ENCODE data around the gene MLLT3. TPM values are rescaled to one million over a fixed set of nuclear protein-coding genes. Genes with fewer than 3 reads are reported as not detected.
"Not testable (repeated sequence)": the region's sequence is repeated elsewhere in the genome, so short reads cannot be mapped to it uniquely, and the experiment has no call there.

MLLT3 gene
- total RNA-seq, 4 donors from 2014 or later: 10.2 to 15.3 (median 14.5) TPM

DNA sequence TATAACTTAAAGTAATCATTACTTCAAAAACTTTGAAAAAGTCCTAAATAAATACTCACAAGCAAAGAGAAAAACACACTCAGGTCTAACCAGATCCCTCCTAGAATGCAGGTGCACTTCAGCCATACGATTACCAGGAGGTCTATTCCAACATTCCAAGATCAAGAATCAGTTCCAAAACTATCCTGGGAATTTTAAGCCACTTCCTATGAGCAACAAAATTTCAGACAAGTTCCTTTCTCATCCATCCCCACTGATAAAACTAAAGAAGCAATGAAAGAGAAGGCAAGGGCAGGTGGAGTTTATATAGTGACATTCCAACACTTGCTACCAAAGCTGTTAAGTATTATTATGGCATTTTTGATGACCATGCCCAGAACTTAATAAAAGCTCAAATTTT, 29.6 kb downstream of the MLLT3 start:
- H3K4me1 ChIP-seq: peaks cover 0 to 7% (median 0%) of the 10 kb centered on the region in 4 donors
- no peaks in the 10 kb centered on the region for H3K9me3 ChIP-seq
- no peak overlapping the region for H3K27ac ChIP-seq
- no peak overlapping the region for H3K4me3 ChIP-seq
- H3K27me3 ChIP-seq: no peaks in the 10 kb centered on the region
- no peak for TF ChIP-seq EP300 (IDR thresholded peaks at IDR 0.05)
- no peak for TF ChIP-seq POLR2A (IDR thresholded peaks at IDR 0.05)
- TF ChIP-seq, protein P1, sequence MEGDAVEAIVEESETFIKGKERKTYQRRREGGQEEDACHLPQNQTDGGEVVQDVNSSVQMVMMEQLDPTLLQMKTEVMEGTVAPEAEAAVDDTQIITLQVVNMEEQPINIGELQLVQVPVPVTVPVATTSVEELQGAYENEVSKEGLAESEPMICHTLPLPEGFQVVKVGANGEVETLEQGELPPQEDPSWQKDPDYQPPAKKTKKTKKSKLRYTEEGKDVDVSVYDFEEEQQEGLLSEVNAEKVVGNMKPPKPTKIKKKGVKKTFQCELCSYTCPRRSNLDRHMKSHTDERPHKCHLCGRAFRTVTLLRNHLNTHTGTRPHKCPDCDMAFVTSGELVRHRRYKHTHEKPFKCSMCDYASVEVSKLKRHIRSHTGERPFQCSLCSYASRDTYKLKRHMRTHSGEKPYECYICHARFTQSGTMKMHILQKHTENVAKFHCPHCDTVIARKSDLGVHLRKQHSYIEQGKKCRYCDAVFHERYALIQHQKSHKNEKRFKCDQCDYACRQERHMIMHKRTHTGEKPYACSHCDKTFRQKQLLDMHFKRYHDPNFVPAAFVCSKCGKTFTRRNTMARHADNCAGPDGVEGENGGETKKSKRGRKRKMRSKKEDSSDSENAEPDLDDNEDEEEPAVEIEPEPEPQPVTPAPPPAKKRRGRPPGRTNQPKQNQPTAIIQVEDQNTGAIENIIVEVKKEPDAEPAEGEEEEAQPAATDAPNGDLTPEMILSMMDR (IDR thresholded peaks at IDR 0.05): no peak
- 60 to 73% methylated on average over 1 of the region's 1 CpG for WGBS, 2 donors
- no peak for DNase-seq (ENCODE audit: low spot score in 2 of 2)
- no peaks in the 10 kb centered on the region for H3K36me3 ChIP-seq

DNA sequence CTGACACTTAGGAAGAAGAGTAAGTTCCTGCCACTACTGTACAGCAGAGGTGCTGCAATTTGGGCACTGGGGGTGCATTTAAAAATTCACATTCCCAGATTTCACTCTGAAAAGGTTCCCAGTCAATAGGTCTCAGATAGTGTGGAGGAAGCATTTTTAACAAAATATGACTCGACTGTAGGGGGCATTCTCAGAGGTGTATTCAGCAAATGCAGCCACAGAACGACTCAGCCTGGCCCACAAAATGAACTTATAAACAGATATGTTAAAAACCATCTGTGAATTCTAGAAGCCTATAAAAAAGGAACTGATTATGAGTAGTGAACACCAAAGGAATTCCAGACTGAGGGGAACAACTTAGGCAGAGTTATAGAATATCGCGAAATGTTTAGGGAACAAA, 31.1 kb downstream of the MLLT3 start:
- Histone ChIP-seq H3K36me3 (no peaks in the 10 kb centered on the region), H3K4me1 (peaks cover 0 to 7% (median 0%) of the 10 kb centered on the region in 4 donors), H3K27ac (no peak overlapping the region), H3K27me3 (no peaks in the 10 kb centered on the region), H3K9me3 (no peaks in the 10 kb centered on the region), H3K4me3 (no peak overlapping the region)
- 73 to 75% methylated on average over 4 of the region's 4 CpGs for whole genome bisulfite sequencing, 2 donors
- TF ChIP-seq, protein P1 (IDR thresholded peaks at IDR 0.05): no peak
- TF ChIP-seq EP300 (IDR thresholded peaks at IDR 0.05) (no peak), POLR2A (IDR thresholded peaks at IDR 0.05) (no peak)
- no peak for DNase-seq (ENCODE audit: low spot score in 2 of 2)

DNA sequence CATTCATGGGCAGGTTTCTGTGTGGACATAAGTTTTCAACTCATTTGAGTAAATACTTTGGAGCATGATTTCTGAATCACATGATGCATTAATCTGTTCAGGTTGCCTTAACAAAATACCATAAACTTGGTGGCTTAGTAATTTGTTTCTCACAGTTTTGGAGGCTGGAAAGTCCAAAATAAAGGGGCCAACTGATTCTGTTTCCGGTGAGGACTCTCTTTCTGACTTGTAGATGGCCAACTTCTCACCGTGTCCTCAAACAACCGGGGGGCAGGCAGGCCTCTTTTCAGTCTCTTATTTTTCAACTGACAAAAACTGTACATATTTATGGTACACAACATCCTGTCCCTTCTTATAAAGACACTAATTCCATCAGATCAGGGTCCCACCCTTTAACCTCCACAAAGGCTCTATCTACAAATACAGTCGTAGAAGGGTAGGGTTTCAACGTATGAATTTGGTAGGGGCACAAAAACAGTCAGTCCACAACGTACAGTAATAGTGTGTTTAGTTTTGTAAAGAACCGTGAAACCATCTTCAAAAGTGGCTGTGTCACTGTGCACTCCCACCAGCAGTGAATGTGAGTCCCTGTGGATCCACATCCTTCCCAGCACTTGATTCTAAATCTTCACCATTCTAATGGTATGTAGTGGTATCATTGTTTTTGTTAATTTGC, 37.2 kb downstream of the MLLT3 start:
- WGBS, 2 donors: 78 to 79% methylated on average over 7 of the region's 7 CpGs
- Histone ChIP-seq H3K4me1 (no peaks in the 10 kb centered on the region), H3K27me3 (no peaks in the 10 kb centered on the region), H3K9me3 (no peaks in the 10 kb centered on the region), H3K36me3 (no peaks in the 10 kb centered on the region), H3K27ac (no peak overlapping the region), H3K4me3 (no peak overlapping the region)
- DNase-seq (ENCODE audit: low spot score in 2 of 2): no peak
- TF ChIP-seq EP300 (IDR thresholded peaks at IDR 0.05) (no peak), POLR2A (IDR thresholded peaks at IDR 0.05) (no peak)
- TF ChIP-seq, protein P1 (IDR thresholded peaks at IDR 0.05): no peak

DNA sequence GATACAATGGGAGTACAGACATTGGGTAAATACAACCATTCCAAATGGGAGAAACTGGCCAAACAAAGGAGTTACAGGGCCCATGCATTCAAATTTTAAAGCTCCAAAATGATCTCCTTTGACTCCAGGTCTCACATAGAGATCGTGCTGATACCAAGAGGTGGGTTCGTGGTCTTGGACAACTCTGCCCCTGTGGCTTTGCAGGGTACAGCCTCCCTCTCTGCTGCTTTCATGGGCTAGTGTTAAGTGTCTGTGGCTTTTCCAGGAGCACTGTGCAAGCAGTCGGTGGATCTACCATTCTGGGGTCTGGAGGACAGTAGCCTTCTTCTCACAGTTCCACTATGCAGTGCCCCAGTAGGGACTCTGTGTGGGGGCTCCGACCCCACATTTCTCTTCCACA, 39.2 kb downstream of the MLLT3 start:
- WGBS, 2 donors: 98% methylated on average over 4 of the region's 4 CpGs
- not testable (repeated sequence) for H3K4me1 ChIP-seq; H3K9me3 ChIP-seq; H3K36me3 ChIP-seq; H3K4me3 ChIP-seq; DNase-seq (ENCODE audit: low spot score in 2 of 2); H3K27me3 ChIP-seq; H3K27ac ChIP-seq

DNA sequence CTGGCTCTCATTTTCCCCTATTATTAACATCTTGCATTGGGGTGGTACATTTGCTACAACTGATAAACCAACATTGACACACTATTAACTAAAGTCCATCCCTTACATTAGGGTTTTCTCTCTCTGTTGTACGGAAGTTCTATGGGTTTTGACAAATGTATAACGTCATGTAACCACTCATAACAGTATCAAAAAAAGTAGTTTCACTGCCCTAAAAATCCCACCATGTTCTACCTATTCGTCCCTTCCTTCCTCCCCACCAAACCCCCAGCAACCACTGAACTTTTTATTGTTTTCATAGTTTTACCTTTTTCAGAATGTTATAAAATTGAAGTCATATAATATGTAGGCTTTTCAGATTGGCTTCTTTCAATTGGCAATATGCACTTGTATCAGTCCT, 40.1 kb downstream of the MLLT3 start:
- no peak overlapping the region for H3K4me3 ChIP-seq
- 90 to 92% methylated on average over 3 of the region's 3 CpGs for WGBS, 2 donors
- H3K27ac ChIP-seq: no peak overlapping the region
- no peaks in the 10 kb centered on the region for H3K36me3 ChIP-seq
- no peaks in the 10 kb centered on the region for H3K9me3 ChIP-seq
- DNase-seq (ENCODE audit: low spot score in 2 of 2): no peak
- no peaks in the 10 kb centered on the region for H3K4me1 ChIP-seq
- TF ChIP-seq, protein P1 (IDR thresholded peaks at IDR 0.05): no peak
- TF ChIP-seq EP300 (IDR thresholded peaks at IDR 0.05) (no peak), POLR2A (IDR thresholded peaks at IDR 0.05) (no peak)
- no peaks in the 10 kb centered on the region for H3K27me3 ChIP-seq
